ENCODE data around the gene GPRASP2.

DNA sequence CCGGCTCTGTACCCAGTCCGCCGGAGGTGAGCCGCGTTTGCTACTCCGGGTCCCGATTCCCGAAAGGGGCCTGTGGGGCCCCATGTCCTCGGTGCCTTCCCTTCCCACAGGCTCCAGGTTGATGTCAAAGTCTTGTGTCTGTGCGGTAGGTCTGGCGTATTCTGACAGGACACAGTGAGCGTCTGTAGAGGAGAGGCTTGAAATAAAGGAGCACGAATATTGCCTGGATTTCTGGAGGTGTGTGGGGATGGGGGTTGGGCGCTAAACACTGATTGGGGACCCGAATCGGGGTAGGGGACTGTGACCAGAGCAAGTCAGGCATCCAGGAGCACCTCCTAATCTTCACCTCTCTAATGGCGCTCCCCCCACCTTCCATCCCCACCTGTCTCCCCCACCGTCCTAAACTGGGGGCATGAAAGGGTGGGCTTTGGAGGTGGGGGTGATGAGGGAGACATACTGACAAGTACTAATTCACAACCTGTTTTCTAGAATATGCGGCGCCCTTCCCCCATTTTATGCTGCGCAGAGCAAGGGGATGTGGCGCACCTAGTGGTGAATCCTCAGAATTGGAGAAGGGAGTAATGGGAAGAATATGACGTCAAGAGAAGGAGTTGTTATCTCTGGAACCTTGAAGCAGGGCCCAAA, 855 bp downstream of the GPRASP2 start:
- TF ChIP-seq TAF1 (IDR thresholded peaks at IDR 0.05; ENCODE audit: low read depth, low read length) (no peak), POLR2AphosphoS5 (IDR thresholded peaks at IDR 0.05; ENCODE audit: low read depth, low read length) (no peak)
